Measurements from ENCODE around the gene PNMA8B.
A peak's percentile ranks its signal among the peaks of the same experiment; 100 is the strongest.

The PNMA8B gene

GRCh38 chr19:46521241-46521868 lies 25.7 kb upstream of the PNMA8B start:
- TF ChIP-seq ZFX (IDR thresholded peaks at IDR 0.05), result no peak
- TF ChIP-seq, protein P1, sequence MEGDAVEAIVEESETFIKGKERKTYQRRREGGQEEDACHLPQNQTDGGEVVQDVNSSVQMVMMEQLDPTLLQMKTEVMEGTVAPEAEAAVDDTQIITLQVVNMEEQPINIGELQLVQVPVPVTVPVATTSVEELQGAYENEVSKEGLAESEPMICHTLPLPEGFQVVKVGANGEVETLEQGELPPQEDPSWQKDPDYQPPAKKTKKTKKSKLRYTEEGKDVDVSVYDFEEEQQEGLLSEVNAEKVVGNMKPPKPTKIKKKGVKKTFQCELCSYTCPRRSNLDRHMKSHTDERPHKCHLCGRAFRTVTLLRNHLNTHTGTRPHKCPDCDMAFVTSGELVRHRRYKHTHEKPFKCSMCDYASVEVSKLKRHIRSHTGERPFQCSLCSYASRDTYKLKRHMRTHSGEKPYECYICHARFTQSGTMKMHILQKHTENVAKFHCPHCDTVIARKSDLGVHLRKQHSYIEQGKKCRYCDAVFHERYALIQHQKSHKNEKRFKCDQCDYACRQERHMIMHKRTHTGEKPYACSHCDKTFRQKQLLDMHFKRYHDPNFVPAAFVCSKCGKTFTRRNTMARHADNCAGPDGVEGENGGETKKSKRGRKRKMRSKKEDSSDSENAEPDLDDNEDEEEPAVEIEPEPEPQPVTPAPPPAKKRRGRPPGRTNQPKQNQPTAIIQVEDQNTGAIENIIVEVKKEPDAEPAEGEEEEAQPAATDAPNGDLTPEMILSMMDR (conservative IDR thresholded peaks at IDR 0.05), result no peak
- H3K27ac ChIP-seq, result no peak overlapping the region

DNA sequence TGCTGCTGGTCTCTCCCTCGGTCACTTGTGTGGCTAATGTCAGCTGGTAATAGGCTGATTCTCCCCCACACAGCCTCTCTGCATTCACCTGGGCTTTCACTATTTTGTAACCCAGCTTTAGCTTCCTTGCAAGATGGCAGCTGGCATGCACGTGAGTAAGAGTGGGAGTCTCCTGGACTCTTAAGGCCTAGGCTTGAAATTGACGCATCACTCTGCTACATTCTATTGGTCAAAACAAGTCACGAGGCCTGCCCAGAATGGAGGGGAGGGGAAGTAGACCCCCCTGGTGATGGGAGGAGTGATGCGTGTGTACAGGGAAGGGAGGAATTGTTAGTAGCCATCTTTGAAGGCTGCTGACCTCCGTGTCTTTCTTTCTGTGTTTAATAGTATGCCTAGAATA lies 24.9 kb upstream of the PNMA8B start:
- H3K27ac ChIP-seq, result no peak overlapping the region
- TF ChIP-seq, protein P1 (conservative IDR thresholded peaks at IDR 0.05), result no peak
- TF ChIP-seq ZFX (IDR thresholded peaks at IDR 0.05), result no peak

GRCh38 chr19:46517471-46517870 lies 21.8 kb upstream of the PNMA8B start:
- no peak for TF ChIP-seq ZFX (IDR thresholded peaks at IDR 0.05)
- TF ChIP-seq, protein P1 (conservative IDR thresholded peaks at IDR 0.05), result no peak
- no peak overlapping the region for H3K27ac ChIP-seq

DNA sequence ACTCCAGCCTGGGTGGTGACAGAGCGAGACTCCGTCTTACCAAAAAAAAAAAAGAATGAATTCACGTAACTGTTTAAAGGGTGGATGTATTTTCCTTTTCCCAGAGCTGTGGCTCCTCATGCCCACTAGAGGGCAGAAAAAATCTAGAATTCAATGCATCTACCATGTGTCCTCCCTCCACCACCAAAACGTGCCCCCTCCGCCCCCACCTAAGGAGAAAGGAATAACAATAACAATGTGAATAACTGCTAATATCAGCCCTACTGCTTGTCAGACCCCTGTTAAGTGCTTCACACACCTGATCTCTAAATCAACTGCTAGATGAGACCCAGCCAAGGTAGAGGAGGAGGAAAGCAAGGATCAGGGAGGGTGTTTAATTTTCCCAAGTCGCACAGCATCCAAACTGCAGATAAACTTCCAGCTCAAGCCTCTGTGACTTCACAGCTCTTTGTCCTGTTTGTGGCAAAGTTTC lies 20.2 kb upstream of the PNMA8B start:
- no peak overlapping the region for H3K27ac ChIP-seq

DNA sequence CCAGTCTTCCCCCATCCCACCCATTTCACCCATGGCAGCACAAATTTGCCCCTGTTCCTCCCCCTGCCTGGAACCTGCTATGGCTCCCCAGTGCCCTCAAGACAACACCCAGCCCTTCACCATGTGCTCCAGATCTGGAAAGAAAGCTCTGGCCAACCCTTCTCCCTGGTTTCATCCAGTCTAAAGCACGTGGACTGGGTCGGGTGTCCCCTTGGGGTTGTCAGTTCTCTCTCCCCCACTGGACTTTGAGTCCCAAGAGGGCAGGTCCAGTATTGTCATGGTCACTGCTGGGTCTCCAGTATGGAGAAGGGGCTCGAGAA lies 19.6 kb upstream of the PNMA8B start:
- H3K27ac ChIP-seq, result no peak overlapping the region
- TF ChIP-seq, protein P1 (conservative IDR thresholded peaks at IDR 0.05), result no peak
- TF ChIP-seq ZFX (IDR thresholded peaks at IDR 0.05), result no peak

More for the DNA sequence above, 20.2 kb upstream of the PNMA8B start:
- TF ChIP-seq, protein P1 (conservative IDR thresholded peaks at IDR 0.05), result peak; percentile 59
- TF ChIP-seq ZFX (IDR thresholded peaks at IDR 0.05), result no peak

DNA sequence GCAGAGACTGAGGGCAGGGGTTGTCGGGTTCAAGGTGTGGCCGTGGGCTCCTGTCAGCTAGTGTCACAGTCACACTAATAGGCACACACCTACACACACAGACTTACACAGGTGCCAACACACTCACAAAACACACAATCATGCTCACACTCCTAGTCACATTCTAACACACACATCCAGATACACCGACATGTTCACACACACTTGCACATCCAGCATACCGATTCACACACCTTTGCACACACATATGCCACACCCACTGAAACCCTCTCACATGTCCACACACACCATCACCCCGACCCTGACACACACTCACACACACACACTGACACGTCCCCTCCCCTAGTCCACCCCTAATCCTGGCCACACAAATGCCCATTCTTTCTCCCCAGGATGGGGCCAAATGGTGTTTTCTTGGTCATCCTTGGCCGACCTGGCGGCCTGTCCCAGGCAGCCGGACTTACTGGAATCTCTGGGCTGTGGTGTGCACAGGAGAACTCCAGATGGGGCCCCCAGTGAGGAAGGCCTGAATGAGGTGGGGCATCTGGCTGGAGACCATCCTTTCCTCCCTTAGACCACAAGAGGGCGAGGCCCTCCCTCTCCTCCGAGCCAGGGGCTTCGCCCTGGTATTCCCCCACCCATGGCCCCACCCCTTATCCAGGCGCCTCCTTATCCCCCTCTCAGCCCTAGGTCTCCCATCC lies 19.1 kb upstream of the PNMA8B start:
- TF ChIP-seq, protein P1 (conservative IDR thresholded peaks at IDR 0.05), result no peak
- TF ChIP-seq ZFX (IDR thresholded peaks at IDR 0.05), result no peak
- no peak overlapping the region for H3K27ac ChIP-seq

DNA sequence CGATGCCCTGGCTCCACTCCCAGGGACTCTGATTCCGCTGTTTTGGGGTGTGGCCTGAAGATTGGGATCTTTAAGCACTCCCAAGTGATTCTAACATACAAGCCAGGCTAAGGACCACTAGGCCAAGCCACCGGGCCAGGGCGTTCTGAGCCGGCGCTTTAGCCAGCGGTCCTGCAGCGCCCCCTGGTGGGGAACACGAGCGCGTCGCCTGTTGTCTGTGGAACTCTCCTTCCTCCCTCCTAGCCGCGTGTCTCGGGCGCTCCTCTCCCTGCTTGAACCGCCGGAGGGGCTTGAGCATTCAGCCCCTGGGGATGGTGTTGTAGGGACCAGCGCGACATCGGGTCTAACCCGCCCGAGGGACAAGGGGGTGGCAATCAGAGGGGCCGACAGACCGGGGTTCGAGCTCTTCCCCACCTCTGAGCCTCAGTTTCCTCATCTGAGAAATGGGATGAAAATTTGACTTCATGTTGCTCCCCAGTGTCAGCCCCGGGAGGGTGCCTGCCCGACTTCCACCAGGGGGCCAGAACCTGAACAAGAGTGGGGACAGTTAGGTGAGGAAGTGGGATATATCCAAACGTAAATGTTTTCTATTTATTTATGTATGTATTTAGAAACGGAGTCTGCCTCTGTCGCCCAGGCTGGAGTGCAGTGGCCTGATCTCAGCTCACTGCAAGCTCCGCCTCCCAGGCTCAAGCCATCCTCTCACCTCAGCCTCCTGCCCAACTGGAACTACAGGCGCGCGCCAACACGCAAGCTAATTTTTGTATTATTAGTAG lies 18.0 kb upstream of the PNMA8B start:
- no peak overlapping the region for H3K27ac ChIP-seq
- TF ChIP-seq ZFX (IDR thresholded peaks at IDR 0.05), result no peak
- TF ChIP-seq, protein P1 (conservative IDR thresholded peaks at IDR 0.05), result peak; percentile 85

Data from C4-2B (cell line).